ENCODE results near the gene GPC6.
"Not testable (repeated sequence)": the region's sequence is repeated elsewhere in the genome, so short reads cannot be mapped to it uniquely, and the experiment has no call there.

The GPC6 gene

DNA sequence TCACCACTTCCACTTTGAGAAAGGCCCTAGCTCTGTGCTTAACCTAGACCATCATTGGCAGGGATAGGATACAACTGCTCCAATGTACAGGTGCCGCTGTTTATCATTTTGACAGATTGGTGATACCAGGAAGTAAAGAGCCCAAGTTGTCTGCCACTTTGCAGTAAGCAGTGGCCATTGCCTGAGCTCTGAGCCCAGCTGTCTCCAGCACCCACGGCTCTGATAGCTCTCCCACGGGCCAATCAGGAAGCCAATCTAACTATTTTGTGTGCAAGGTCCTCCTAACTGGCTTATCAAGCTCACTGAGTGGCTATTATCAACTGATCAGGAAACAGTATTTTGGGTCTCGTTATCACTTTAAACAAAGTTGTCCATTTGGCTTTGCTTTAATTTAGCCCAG, 1071.7 kb downstream of the GPC6 start:
- TF ChIP-seq CTCF (conservative IDR thresholded peaks at IDR 0.05; ENCODE audit: low read depth, low read length), result no peak
- DNase-seq (ENCODE audit: low read depth), result no peak
- H3K4me3 ChIP-seq (ENCODE audit: low read length), result no peak overlapping the region

GRCh38 chr13:94300401-94300800, 1073.8 kb downstream of the GPC6 start:
- DNase-seq (ENCODE audit: low read depth), result no peak
- TF ChIP-seq CTCF (conservative IDR thresholded peaks at IDR 0.05; ENCODE audit: low read depth, low read length), result no peak

DNA sequence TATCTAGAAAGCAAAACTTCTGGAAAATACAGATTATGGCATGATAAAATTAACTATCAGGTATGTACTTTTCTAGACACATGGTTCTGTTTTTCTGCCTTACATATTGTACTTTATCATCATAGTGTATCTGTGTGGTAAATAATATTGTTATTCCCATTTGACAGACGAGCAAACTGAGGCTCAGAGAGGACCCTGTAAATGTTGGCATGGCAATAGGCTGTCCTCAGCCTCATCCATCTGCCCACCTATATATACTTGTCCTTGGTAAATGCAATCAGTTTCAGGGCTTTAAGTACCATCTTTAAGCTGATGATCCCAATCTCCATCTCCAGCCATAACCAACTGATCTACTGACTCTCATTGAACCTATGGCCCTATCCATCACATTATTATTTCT, 1074.9 kb downstream of the GPC6 start:
- no peak for DNase-seq (ENCODE audit: low read depth)
- no peak overlapping the region for H3K4me3 ChIP-seq (ENCODE audit: low read length)
- TF ChIP-seq CTCF (conservative IDR thresholded peaks at IDR 0.05; ENCODE audit: low read depth, low read length), result no peak

More at GRCh38 chr13:94300401-94300800, 1073.8 kb downstream of the GPC6 start:
- no peak overlapping the region for H3K4me3 ChIP-seq (ENCODE audit: low read length)

DNA sequence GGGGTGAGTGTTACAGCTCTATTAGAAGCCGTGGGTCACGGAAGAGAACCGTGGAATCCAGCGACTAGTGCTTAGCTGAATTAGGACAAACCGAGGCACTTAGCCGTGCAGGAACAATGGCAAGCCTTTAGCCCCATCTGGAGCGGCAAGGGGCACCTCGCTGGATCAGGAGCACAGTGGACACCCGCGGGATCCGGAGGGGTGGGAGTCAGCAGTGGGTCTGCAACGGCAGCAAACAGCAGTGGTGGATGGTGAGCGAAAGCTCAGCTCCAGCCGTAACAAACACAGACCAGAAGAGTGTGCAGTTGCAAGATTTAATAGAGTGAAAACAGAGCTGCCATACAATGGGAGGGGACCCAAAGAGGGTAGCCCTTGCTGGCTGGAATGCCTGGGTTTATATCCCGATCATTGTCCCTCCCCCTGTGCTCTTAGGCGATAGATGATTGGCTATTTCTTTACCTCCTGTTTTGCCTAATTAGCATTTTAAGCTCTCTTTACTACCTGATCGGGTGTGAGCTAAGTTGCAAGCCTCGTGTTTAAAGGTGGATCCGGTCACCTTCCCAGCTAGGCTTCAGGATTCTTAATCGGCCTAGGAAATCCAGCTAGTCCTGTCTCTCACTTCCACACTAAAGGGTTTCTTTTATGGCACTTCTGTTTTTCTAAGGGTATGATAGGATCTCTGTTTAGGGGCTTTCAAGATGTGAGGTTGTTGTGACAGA, 1076.4 kb downstream of the GPC6 start:
- not testable (repeated sequence) for H3K4me3 ChIP-seq (ENCODE audit: low read length)

GRCh38 chr13:94303644-94304174, 1077.1 kb downstream of the GPC6 start:
- DNase-seq (ENCODE audit: low read depth), result no peak
- TF ChIP-seq CTCF (conservative IDR thresholded peaks at IDR 0.05; ENCODE audit: low read depth, low read length), result no peak
- no peak overlapping the region for H3K4me3 ChIP-seq (ENCODE audit: low read length)

More for the DNA sequence above, 1076.4 kb downstream of the GPC6 start:
- DNase-seq (ENCODE audit: low read depth), result not testable (repeated sequence)

- TF ChIP-seq CTCF (conservative IDR thresholded peaks at IDR 0.05; ENCODE audit: low read depth, low read length), result no peak
- DNase-seq (ENCODE audit: low read depth), result no peak
- no peak overlapping the region for H3K4me3 ChIP-seq (ENCODE audit: low read length)
These were observed 1078.4 kb downstream of the GPC6 start for GRCh38 chr13:94305033-94305432.

DNA sequence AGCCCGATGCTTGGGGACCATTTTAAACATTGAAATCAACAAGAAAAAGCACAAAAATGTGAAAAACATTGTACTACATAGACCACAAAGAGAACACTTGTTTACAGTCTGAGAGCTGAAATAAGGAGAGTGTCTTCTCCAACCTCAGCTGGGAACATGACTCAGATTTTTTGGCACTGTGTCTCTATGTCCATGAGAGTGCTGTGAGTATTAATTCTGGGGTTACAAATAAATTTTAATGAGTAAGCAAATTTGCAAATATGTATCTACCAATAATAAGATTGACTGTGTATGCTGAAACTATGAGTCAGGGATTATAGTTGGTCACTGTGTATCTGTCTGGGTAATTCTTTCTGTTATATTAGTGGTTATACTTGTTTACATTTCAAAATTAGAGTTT, 1078.9 kb downstream of the GPC6 start:
- no peak overlapping the region for H3K4me3 ChIP-seq (ENCODE audit: low read length)
- TF ChIP-seq CTCF (conservative IDR thresholded peaks at IDR 0.05; ENCODE audit: low read depth, low read length), result no peak
- DNase-seq (ENCODE audit: low read depth), result peak; percentile 62
